SIG-M5 treated with dmso at 0.1 percent for 504 hours (cell line): Measurements from ENCODE around the gene CDC45.

Experiments used
- DNase-seq: peaks from one replicate; lab custom pipeline; 2025; ENCODE audit not compliant: unreplicated experiment; lab: John Stamatoyannopoulos, UW

The CDC45 gene

GRCh38 chr22:19510919-19511341 lies 31.2 kb downstream of the CDC45 start:
- DNase-seq = no peak

DNA sequence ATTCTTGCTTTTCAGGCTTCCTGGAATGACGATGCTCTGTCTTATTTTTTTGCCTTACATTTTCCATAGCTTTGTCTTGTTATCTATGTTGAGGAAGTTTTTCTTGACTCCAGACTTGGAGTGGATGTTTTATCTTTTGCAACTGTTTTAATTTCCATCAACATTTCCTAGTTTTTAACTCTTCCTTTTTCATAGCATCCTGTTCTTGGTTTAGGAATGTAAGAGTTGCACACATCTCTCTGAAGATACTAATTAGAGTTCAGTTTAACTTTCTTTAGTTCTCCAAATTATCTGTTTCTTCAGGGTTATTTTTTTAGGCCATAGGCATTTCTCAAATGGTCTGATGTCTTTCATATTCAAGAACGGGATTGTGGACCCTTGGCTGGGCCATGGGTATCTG lies 34.1 kb downstream of the CDC45 start:
- no peak for DNase-seq

DNA sequence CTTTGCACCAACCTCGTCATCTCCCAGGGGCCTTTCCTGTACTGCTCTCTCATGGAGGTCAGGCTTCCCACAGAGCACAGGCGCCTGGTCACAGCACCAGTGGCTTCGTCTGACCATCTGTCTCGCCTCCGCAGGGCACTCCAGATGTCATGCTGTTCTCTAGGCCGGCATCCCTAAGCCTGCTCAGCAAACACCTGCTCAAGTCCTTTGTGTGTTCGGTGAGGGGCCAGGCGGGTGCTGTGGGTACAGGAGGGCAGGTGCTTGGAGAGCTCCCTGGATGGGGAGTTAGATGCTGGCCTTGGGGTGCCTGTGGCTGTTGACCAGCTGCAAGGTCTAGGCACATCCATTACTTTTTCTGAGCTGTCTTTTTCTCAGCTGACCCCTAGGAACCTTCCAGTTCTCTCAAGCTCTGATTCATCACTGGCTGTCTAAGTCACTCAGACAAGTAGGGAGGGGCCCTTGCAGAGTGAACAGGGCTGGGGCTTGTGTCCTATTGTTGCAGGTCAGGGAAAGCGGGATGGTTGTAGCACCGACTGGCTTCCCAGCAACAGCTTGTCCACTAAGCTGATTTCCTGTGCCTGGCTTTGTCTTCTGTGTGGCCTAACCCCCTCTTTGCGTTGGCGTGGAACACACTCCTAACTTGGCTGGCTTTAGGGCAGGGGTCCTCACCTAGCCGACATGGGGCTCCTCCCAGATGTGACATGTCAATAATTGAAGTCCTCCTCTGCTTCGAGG lies 35.3 kb downstream of the CDC45 start:
- no peak for DNase-seq

DNA sequence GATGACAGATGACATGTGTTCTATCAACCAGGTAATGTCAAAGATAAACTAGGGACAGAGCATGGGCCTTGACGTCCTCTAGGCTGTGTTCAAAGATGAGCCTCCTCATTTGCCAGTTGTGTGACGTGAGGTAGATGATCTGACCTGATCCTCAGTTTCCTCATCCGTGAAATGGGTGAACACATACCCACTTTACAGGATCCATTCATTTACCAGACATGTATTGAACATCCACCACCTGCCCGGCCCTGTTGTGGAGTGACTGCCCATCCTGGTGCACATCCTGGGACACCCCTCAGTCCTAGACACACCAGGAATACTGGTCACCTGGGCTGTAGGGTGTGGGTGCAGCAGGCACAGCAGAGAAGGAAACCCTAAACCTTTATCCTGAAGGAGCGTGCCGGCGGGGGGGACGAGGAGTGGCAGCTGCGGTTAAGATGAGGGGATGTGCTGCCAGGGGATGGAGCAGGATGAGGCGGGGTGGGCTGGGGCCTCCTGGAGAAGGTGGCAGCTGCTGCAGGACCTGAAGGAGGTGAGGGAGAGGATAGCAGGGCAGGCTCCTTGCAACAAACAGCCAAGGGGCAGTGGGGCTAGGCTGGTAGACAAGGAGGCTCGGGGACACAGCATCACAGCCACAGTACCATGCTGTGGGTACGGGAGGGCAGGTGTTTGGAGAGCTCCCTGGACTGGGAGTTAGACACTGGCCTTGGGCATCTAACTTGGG lies 36.1 kb downstream of the CDC45 start:
- no peak for DNase-seq

DNA sequence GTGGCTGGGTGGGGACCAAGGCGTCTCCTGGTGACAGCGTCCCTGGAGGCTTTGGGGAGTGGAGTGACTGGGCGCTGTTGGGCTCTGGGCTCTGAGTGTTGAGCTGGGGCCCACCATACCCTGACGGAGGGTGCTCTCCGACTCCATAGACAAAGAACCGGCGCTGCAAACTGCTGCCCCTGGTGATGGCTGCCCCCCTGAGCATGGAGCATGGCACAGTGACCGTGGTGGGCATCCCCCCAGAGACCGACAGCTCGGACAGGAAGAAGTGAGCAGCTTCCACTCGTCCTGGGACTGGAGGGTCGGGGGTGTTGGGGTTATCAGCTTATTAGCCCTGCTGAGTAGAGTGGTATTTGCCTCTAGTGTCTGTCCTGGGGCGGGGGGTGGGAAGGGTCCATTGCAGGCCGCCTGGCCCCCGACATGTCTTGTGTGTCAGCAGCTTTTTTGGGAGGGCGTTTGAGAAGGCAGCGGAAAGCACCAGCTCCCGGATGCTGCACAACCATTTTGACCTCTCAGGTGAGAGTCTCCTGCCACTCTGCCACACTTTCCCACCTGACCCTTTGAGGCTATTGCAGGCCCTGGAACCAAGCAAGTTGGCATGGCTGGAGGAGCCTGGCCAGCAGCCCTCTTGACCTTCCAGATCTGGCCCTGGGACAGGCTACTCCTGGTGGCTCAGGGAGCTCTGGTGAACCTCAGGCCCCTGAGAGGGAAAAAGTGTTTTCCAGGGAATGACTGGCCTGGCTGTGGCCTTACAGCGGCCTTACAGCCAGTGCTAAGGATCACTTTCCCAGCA lies 36.9 kb downstream of the CDC45 start:
- no peak for DNase-seq

- no peak for DNase-seq
Measured at GRCh38 chr22:19517171-19517500, 37.4 kb downstream of the CDC45 start.

DNA sequence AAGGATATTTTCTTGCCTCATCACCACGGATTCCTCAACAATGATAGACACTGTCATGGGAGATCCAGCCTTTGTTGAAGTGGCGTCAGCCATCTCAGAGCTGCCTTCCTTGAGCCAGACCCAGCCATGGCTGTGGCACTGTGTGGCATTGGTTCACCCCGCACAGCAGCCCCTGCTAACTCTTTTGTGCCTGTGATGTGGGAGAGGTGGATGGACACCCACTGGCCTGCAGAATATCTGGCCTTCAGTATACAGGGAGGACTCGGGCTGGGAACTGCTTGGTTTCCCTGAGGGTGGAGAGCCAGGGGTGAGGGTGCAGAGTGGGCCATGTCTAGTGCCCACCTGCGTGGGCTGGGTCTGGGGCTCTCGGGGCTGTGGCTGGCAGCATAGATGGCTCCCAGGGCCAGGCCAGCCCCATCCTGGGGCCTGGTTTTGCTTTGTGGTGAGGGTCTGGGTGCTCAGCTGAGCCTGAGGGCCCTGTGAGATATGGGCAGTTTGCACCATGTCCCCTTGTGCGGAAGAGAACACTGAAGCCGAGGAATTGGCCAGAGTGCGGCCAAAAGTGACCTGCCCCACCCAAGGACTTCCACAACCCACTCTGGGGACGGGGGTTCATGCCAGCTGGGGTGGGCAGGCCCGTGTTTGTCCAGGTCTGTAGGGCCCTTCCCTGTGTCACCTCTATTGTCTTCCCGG lies 38.3 kb downstream of the CDC45 start:
- DNase-seq = no peak

GRCh38 chr22:19518635-19519034 lies 38.9 kb downstream of the CDC45 start:
- no peak for DNase-seq

DNA sequence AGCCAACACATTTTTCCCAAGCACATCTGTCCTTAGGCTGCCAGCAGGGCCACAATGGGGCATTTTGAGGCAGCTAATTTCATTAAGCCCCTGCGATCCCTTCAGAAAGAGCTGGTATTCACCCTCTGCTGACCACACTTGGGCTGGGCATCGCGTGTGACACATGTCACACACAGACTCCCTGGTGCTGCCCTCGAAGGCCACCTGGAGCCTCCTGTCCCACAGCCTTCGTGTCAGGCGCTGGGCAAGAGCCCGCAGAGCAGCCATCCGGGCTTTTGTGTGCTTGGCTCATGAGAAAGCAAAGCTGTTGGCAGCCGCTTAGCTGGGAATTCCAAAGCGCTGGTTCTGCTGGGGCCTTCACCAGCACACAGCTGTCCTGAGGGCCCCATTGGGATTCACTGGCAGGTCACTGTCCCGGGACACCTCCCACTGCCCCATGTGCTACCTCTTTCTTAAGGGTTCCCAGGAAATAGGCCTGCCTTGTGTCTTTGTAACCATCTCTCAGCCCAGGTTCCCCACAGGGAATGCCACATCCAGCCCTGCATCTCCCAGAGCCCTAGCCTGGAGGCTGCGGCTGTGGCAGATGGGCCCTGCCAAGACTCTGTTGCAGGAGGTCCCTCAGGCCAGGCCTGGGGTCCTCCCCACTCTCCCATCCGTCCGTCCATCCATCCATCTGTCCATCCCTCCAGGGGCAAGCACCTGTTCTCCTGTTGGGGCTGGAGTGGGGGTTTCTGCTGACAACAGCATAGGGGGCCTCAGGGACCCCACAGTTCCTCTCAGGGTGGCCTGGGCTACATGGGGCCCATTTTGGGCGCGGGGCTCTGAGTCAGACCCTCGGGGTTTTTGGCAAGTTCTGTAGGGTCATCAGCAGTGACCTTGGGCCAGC lies 39.6 kb downstream of the CDC45 start:
- DNase-seq = no peak

DNA sequence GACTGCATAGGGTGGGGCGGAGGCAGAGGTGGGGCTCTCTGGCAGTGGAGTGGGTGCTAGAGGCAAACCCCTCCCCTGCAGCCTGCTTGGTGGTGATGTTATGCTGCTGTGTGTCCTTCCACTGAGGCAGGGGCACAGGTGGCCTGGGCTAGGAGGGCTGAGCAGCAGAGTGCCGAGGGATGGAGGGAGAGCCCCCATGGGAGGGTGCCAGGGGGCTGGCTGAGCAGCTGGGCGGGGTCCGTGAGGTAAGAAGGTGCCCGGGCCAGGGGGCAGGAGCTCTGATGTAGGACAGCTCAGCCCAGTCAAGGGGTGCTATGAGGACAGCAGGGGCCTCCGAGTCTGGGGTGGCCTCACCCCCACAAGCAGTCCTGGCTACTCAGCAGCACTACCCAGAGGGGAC lies 40.3 kb downstream of the CDC45 start:
- DNase-seq = no peak

GRCh38 chr22:19520566-19521305 lies 41.0 kb downstream of the CDC45 start:
- DNase-seq = no peak

DNA sequence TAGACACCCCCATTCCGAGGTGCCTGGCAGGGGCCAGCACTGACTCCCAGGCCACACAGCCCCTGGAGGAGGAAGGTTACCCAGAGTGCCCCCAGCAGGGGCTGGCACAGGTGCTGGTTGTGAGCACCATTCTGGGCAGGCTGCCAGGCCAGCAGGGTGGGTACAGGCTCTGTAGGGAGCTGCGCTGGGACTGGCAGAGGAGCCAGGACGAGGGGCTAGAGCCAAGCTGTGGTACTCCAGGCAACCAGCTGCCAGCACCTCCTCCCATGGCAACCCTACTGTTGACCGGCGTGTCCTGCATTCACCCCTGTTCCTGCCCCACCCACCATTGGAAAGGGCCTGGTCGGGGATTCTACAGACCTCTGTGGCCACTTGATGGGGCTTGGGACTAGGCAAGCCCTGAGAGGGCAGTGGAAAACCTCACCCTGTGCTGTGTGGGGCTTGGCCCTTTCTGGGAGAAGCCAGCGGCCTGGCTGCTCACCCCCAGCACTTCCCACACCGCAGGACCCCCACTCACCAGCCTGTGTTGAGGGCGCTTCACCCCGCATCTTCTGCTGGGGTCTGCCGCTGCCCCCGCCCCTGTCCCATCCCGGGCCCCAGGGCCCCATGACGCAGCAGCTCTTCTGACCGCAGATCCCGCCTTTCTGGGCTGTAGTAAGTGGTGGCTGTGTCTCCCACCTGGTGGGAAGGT lies 42.6 kb downstream of the CDC45 start:
- DNase-seq = no peak

GRCh38 chr22:19522881-19523239 lies 43.1 kb downstream of the CDC45 start:
- no peak for DNase-seq

DNA sequence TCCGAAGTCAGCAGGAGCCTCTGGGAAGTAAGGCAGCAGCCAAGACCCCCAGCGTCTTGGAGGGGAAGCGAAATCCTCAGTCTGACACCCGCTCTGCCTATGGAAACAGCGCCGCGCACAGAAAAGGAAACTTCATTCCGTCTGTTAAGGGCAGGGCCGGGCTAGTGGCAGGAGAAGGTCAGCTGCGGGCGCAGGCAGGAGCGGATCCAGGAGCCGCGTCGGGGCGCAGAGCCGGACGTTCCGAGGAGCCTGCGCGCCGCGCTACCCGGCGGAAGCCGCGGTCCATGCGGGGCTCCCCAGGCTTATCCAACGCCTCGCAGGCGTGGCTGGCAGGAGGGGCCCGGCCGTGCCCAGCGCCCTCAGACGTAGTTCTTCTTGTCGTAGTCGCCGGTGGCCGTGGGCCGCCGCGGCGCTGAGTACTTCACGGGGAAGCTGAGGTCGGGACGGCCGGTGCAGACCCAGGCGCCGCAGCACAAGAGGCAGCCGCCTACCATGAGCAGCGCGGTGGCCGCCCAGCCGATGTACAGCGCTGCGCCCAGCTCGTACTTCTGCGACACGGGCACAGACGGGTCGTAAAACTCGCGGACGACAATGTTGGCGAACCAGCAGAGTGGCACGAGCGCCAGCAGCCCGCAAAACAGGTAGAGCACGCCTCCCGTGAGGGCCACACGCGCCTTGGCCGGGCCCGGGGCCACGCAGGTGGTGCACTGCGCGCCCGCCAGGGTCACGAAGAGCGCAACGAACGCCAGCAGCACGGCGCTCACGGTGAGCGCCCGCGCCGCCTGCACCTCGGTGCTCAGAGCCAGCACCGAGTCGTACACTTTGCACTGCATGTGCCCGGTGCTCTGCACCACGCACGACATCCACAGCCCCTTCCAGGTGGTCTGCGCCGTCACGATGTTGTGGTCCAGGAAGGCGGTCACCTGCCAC lies 43.8 kb downstream of the CDC45 start:
- peak; percentile 13 for DNase-seq

GRCh38 chr22:19524170-19525115 lies 44.7 kb downstream of the CDC45 start, which contains the start of gene CLDN5:
Gene CLDN5, minus strand, starts transcription at chr22:19524410. Its CDS starts 155 bp downstream, at chr22:19524255.
- DNase-seq = no peak

DNA sequence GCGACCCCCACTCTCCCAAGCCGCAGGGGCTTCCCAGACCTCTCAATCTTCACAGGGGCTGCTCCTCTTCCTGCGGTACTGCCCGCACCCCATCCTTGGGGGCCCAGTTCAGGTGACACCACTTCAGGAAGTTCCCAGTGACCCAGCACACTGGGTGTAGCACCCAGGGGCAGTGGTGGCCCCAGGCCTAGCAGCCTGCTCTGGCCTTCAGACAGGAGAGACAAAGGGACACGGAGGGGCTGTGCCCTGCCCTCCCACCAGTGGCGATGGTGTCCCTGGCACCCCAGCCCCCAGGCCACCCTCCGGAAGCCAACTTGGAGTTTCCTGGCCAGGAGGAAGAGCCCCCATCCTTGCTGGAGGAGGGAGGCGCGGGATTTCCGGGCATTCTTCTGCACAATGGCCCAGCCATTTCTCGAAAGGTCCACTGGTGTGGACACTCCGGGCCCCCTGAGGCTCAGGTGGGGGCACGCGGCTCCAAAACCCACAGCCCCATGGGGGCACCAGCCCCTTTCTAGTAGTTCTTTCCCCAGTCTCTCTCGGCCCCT lies 45.5 kb downstream of the CDC45 start:
- no peak for DNase-seq

DNA sequence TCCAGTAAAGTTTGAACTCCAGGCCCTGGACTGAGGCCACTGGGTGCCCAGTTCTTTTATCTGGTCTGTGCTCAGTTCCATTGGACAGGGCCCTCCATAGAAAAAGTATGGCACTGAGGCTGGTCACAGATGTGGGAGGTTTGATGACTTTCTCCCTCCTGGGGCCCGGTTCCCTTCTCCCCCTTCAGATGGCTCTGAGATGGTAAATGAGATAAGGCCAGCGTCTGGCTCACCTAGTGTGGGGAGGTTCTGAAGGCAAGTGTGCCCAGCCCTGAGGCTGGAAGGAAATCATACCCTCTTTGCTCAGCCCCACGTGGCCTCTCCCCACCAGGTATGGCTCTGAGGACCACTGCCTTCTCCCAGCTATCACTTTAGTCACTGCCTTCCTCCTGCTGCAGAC lies 45.9 kb downstream of the CDC45 start:
- no peak for DNase-seq
